SK-N-MC (cell line): ENCODE data around the gene AK8.

Source experiments
- EZH2 ChIP-seq: fragments of 200-600 bp; sonication (generic); IDR thresholded peaks from one replicate; pipeline ENCODE4 v1.6.1; 2017; ENCODE audit warnings: antibody characterized with exemption
- POLR2AphosphoS5 ChIP-seq: IDR thresholded peaks from 2 replicates; pipeline ENCODE4 v1.6.1; 2012; ENCODE audit warnings: mild to moderate bottlenecking, low read depth, low read length, borderline replicate concordance

- TF ChIP-seq EZH2 (no peak), POLR2AphosphoS5 (no peak)
Observed at GRCh38 chr9:132802121-132802795, 75.8 kb downstream of the AK8 start.
